ENCODE results near the gene PSMA5. TPM values are rescaled to one million over a fixed set of nuclear protein-coding genes. Genes with fewer than 3 reads are reported as not detected.
"Not testable (repeated sequence)": the region's sequence is repeated elsewhere in the genome, so short reads cannot be mapped to it uniquely, and the experiment has no call there.

Gene PSMA5
- total RNA-seq (10 to 100 TPM; 48.6 to 53.1 TPM), total RNA-seq (59.8 to 158 reads per million in 2 donors)

DNA sequence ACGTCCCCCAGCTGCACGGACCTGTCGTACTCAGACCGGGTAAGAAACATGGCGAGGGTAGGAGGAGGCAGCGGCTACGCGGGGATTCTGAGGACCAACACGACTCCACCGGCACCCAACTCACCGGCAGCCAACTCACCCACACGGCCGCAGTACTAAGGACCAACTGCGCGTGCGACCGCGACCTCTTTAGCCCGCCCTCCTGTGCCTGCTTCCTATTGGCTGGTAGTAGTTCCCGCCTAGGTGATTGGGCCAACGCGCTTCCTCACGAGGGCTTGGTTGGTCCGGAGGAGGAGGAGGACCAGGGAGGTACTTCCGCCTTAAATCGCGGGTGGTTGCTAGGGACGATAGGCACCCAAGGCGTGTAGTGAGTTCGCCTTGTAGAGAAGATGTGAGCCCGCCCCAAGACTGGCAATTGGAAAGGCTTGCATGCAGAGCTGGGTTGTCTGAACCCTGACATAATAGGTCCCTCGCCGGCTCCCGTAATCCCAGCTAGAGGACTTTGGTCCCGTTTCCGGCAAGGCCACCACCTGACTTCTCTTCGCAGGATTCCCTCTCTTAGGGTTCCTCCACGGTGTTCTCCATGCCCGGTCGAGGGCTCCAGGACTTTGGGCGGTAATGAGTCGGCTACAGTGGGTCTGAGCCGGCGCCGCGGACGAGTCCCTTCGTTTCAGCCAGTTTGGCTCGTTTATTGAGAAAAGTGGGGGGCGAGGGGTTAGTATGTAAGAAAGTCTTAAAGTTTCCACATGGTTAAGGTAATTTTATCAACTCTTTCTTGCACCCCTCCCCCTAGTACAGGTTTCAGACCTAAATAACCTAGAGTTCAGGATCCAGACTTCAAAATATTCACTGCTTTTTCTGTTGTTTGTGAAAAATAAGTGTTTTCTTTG, at the start of gene PSMA5:
PSMA5 (minus strand) TSS at position 168 of the 890 bp plus-strand sequence; CDS start at position 50, 118 bp downstream.
- Mint-ChIP-seq H3K4me1 (peaks cover 24% of the 10 kb centered on the region), H3K27ac (peak within 1 kb of the TSS; percentile 96)
- ATAC-seq, result peak; percentile 94

DNA sequence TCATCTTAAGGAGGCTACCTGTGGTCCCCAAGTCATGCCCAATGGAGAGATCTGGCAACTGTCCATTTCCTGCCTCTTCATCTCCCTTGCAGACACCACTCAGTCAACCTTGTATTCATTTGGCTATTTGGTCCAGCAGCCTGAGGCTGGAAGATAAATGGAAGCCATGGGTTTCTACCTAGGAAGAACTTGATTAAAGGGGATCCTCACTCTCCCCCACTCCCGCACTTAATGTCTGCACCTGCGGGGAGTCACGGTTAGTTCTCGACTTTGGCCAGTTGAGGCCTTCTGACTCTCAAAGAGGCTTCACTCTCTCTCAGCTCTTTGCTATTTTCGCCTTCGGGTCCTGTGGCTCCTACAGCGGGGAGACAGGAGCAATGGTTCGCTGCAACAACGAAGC, 49.0 kb upstream of the PSMA5 start:
- Mint-ChIP-seq H3K27ac (no peak overlapping the region), H3K4me1 (peaks cover 3% of the 10 kb centered on the region), H3K36me3 (ENCODE audit: low read depth) (no peaks in the 10 kb centered on the region), H3K27me3 (peaks cover 56% of the 10 kb centered on the region), H3K4me3 (no peak overlapping the region)
- ATAC-seq, result no peak
- H3K9me3 ChIP-seq (ENCODE audit: control insufficient read depth, low read length, poor library complexity, severe bottlenecking), result no peaks in the 10 kb centered on the region
- no peak for DNase-seq

More for the DNA sequence above, at the start of gene PSMA5:
- Mint-ChIP-seq H3K36me3 (ENCODE audit: low read depth) (peaks cover 2% of the 10 kb centered on the region), H3K27me3 (no peaks in the 10 kb centered on the region), H3K4me3 (peak within 1 kb of the TSS; percentile 95)
- peak; percentile 83 to 92 (median 89) for DNase-seq
- no peaks in the 10 kb centered on the region for H3K9me3 ChIP-seq (ENCODE audit: control insufficient read depth, low read length, poor library complexity, severe bottlenecking)

DNA sequence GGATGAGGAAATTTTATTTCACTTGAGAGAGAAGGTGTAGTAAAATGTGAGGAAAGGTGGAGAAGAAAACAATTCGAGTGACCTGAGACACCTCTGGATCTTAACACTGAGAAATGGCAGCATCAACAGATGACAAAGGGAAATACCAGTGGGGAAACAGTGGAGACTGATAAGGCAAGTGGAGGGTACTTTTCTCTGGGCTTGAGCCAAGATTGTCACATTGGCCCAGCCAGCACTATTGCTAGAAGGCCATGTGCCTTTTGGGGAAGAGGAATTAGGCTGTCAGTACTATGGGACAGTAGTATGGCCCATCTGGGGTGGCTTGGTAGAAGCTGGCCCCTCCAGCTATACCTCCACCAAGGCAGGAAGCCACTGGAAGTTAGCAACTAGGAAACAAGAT, 48.4 kb upstream of the PSMA5 start:
- no peak for DNase-seq
- Mint-ChIP-seq H3K4me3 (no peak overlapping the region), H3K27ac (no peak overlapping the region), H3K4me1 (peaks cover 3% of the 10 kb centered on the region), H3K36me3 (ENCODE audit: low read depth) (no peaks in the 10 kb centered on the region), H3K27me3 (peaks cover 59% of the 10 kb centered on the region)
- no peak for ATAC-seq
- H3K9me3 ChIP-seq (ENCODE audit: control insufficient read depth, low read length, poor library complexity, severe bottlenecking), result no peaks in the 10 kb centered on the region

DNA sequence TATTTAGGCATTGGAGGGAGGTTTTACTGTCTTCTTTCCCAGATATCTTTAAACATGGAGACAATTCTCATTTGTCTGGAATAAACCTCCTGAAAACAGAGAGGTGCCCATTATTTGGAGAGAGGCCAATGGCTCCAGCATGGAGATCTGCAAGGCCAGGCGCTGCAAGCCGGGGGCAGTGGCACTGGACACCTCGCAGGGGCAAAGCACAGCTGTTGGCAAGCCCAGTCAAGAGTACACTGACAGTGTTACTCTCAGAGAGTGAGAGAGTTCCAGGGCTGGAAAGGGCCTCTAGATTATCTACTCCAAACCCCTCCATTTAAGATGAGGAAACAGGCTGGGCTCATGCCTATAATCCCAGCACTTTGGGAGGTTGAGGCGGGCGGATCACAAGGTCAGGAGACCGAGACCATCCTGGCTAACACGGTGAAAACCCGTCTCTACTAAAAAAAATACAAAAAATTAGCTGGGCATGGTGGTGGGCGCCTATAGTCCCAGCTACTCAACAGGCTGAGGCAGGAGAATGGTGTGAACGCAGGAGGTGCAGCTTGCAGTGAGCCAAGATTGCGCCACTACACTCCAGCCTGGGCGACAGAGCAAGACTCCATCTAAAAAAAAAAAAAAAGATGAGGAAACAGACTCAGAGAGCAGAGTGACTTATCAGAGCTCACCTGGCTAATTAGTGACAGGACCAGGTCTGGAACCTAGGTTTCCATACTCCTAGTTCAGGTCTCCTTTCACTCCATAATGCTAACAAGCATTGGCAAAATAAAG, 47.2 kb upstream of the PSMA5 start:
- peaks cover 59% of the 10 kb centered on the region for H3K27me3 Mint-ChIP-seq
- H3K9me3 ChIP-seq (ENCODE audit: control insufficient read depth, low read length, poor library complexity, severe bottlenecking); H3K4me1 Mint-ChIP-seq; H3K4me3 Mint-ChIP-seq; DNase-seq; H3K36me3 Mint-ChIP-seq (ENCODE audit: low read depth); ATAC-seq; H3K27ac Mint-ChIP-seq: not testable (repeated sequence)

DNA sequence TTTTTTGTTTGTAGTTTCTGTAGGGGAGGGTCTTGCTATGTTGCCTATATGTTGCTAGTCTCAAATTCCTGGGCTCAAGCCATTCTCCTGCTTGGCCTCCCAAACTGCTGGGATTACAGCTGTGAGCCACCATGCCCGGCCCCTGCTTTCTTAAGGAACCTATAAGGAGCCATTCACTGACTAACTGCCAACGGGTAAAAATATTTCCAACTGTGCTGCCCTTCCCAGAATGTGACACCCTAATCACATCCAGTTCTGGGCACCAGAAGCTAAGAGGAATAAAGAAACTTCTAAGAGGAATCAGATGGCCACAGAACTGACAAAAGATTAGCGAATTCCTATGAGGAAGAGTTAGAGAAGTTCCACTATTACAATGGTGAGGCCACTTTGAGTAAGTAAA, 46.5 kb upstream of the PSMA5 start:
- ATAC-seq (no peak), DNase-seq (no peak)
- Mint-ChIP-seq H3K36me3 (ENCODE audit: low read depth) (no peaks in the 10 kb centered on the region), H3K4me1 (no peaks in the 10 kb centered on the region), H3K27me3 (peaks cover 66% of the 10 kb centered on the region), H3K4me3 (no peak overlapping the region), H3K27ac (no peak overlapping the region)
- H3K9me3 ChIP-seq (ENCODE audit: control insufficient read depth, low read length, poor library complexity, severe bottlenecking), result no peaks in the 10 kb centered on the region

DNA sequence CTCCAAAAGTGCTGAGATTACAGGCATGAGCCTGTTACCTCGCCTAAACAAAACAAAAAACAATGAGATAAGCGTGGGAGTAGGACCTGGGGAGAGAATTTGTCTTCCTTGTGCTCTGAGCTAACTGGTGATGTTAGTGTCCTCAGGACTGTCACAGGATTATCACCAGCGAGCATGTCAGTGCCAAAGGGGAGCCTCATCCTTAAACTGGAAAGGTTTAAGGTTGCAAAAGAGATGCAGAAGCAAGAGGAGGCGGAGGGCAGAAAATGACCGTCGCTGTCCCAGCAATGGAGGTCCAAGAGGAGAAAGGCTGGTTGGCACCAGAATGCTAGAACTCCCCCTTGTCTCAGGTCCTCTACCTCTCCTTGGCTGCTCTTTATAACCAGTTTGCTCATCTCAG, 44.0 kb upstream of the PSMA5 start:
- Mint-ChIP-seq H3K27ac (no peak overlapping the region), H3K4me1 (peaks cover 7% of the 10 kb centered on the region), H3K4me3 (no peak overlapping the region), H3K36me3 (ENCODE audit: low read depth) (no peaks in the 10 kb centered on the region), H3K27me3 (peaks cover 61% of the 10 kb centered on the region)
- no peak for DNase-seq
- H3K9me3 ChIP-seq (ENCODE audit: control insufficient read depth, low read length, poor library complexity, severe bottlenecking), result no peaks in the 10 kb centered on the region
- ATAC-seq, result no peak

DNA sequence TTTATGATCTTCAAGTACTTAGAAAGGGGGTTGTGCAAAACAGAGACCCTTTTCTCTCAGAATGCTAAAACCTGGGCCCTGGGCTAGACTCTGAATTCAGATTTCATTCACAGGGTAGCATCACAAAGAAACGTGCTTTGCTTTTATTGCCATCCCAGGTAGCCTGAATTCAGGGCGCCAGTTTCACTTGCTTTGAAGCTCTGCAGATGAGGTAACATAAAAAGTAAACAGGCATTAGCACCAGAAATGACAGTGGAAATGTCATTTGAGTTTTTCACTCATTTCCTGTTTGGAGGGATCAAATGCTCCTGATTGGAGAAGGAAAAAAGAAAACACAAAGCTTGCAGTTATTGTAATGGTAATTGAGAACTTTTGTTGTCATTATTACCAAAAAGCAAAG, 42.7 kb upstream of the PSMA5 start:
- no peak for ATAC-seq
- no peak for DNase-seq
- peaks cover 3% of the 10 kb centered on the region for H3K36me3 Mint-ChIP-seq (ENCODE audit: low read depth)
- H3K27me3 Mint-ChIP-seq, result peaks cover 68% of the 10 kb centered on the region
- H3K9me3 ChIP-seq (ENCODE audit: control insufficient read depth, low read length, poor library complexity, severe bottlenecking), result no peaks in the 10 kb centered on the region
- H3K27ac Mint-ChIP-seq, result no peak overlapping the region
- H3K4me1 Mint-ChIP-seq, result peaks cover 7% of the 10 kb centered on the region
- H3K4me3 Mint-ChIP-seq, result no peak overlapping the region

DNA sequence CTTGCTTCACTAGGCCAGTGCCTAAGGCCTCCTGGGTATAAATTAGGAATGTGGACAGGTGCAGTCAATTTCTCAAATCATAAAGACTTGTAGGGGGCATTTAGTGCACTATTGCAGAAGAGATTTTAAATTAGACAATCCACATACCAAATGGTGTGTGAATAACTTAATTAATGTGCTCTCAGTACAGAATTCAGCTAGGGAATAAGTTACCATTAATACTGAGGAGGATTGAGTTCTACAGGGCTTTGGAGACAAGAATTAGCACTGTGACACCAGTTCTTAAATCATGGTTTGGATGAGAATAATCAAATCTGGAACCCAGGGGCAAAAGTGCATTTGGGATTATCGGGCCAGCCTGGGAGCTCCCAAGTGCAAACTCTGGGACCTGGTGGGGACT, 41.8 kb upstream of the PSMA5 start:
- Mint-ChIP-seq H3K27ac (no peak overlapping the region), H3K36me3 (ENCODE audit: low read depth) (peaks cover 3% of the 10 kb centered on the region), H3K4me1 (peaks cover 7% of the 10 kb centered on the region), H3K4me3 (peak overlapping the region; percentile 78), H3K27me3 (peaks cover 69% of the 10 kb centered on the region)
- H3K9me3 ChIP-seq (ENCODE audit: control insufficient read depth, low read length, poor library complexity, severe bottlenecking), result no peaks in the 10 kb centered on the region
- ATAC-seq (no peak), DNase-seq (no peak)

DNA sequence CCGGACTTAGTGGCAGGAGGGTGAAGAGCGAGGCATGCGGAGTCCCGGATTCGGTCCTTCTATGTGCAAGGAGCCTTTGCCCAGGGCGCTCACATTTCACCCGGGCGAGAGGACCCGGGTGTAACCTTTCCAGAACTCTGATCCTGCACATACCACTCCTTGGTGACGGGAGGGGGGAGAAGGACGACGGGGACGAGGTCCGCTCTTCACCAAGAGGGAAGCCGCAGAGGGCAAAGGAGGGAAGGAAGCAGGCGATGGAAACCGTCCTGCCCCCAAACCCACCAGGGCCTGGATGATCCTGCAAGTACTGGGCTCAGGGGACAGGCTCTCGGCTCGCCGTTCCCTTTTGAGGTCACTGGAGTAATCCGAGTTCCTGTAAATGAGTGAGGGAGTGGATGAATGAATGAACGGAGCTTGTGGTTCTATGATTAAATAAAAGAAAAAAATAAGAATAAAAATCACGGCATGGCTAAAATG, 41.1 kb upstream of the PSMA5 start:
- ATAC-seq, result no peak
- peaks cover 3% of the 10 kb centered on the region for H3K36me3 Mint-ChIP-seq (ENCODE audit: low read depth)
- DNase-seq, result no peak
- peak overlapping the region; percentile 78 for H3K4me3 Mint-ChIP-seq
- no peak overlapping the region for H3K27ac Mint-ChIP-seq
- no peaks in the 10 kb centered on the region for H3K9me3 ChIP-seq (ENCODE audit: control insufficient read depth, low read length, poor library complexity, severe bottlenecking)
- peaks cover 69% of the 10 kb centered on the region for H3K27me3 Mint-ChIP-seq
- H3K4me1 Mint-ChIP-seq, result peaks cover 7% of the 10 kb centered on the region

DNA sequence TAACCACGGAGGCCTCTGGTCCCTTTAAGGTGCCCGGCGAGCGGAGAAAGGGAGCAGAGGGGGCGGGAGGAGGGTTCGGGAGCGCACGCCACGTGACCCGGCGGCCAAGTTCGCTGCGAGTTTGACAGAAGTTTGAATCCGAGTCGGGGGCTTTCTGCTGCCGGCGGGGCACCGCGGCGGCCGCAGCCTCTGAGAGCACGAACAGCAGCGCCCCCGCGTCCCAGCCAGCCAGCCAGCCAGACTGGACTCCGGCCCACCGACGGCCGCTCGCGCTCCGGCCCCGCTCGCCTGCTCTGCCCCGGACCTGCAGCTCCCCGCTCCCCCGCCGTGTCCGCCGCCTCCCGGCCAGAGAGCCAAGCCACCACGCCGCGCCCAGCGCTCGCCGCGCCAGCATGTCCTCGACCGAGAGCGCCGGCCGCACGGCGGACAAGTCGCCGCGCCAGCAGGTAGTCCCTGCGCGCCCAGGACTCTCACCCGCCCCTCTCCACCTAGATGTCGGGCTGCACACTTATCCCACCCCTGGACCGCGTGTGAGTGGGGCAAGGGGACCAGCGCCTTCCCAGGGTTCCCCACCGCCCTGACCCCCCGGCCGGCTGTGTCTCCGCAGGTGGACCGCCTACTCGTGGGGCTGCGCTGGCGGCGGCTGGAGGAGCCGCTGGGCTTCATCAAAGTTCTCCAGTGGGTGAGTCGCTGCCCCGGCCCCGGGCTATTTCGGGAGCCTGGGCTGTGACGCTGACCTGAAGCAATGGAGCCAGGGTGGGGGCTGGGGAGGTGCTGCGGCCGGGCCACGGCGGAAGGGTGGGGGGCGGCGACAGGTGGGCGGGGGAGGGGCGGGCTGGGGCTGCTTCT, 40.4 kb upstream of the PSMA5 start, which contains the start of gene SYPL2:
SYPL2 (plus strand) TSS at position 95 of the 849 bp plus-strand sequence; CDS start at position 393, 298 bp downstream.
- H3K27ac Mint-ChIP-seq, result peak within 1 kb of the TSS; percentile 37
- DNase-seq (no peak), ATAC-seq (peak; percentile 50)
- H3K4me3 Mint-ChIP-seq, result peak within 1 kb of the TSS; percentile 78
- H3K9me3 ChIP-seq (ENCODE audit: control insufficient read depth, low read length, poor library complexity, severe bottlenecking), result no peaks in the 10 kb centered on the region
- H3K27me3 Mint-ChIP-seq, result peaks cover 73% of the 10 kb centered on the region
- H3K4me1 Mint-ChIP-seq, result peaks cover 7% of the 10 kb centered on the region
- H3K36me3 Mint-ChIP-seq (ENCODE audit: low read depth), result peaks cover 3% of the 10 kb centered on the region

DNA sequence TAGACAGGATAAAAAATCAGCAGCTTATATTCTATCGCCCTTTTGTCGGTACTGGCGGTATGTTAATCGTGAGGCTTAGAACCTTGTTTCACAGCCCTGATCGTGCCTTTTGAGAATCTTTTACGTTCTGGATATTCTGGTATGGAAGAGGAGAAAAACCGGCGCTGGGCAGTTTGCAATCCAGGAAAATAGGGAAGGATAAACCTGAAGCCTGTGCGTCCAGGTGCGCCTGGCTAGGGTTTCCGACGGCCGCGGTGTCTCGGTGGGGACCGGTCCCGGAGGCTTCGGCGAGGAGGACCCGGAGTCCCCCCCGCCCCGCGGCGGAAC, 39.8 kb upstream of the PSMA5 start:
- Mint-ChIP-seq H3K36me3 (ENCODE audit: low read depth) (peaks cover 3% of the 10 kb centered on the region), H3K27me3 (peaks cover 76% of the 10 kb centered on the region), H3K4me3 (peak overlapping the region; percentile 78), H3K27ac (no peak overlapping the region), H3K4me1 (peaks cover 7% of the 10 kb centered on the region)
- no peaks in the 10 kb centered on the region for H3K9me3 ChIP-seq (ENCODE audit: control insufficient read depth, low read length, poor library complexity, severe bottlenecking)
- no peak for ATAC-seq
- DNase-seq, result no peak

DNA sequence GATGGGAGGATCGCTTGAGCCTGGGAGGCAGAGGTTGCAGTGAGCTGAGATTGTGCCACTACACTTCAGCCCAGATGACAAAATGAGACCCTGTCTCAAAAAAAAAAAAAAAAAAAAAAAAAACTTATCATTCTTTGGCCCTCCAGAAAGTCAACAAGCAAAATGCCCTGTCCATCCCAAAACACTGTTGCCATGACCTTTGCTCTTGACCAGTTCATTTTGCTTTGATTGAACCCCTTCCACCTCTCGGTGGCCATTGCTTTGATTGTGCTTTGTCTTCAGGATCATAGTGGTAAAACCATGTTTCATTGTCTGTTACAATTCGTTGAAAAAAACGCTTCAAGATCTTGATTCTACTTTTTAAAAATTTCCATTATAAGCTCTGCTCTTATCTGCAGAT, 31.6 kb upstream of the PSMA5 start:
- DNase-seq, result no peak

More for the DNA sequence above, 31.6 kb upstream of the PSMA5 start:
- Mint-ChIP-seq H3K27me3 (peaks cover 40% of the 10 kb centered on the region), H3K36me3 (ENCODE audit: low read depth) (no peaks in the 10 kb centered on the region), H3K4me1 (no peaks in the 10 kb centered on the region), H3K27ac (no peak overlapping the region), H3K4me3 (no peak overlapping the region)
- H3K9me3 ChIP-seq (ENCODE audit: control insufficient read depth, low read length, poor library complexity, severe bottlenecking), result no peaks in the 10 kb centered on the region
- no peak for ATAC-seq
